Neural crest cell (in vitro differentiated cells): Measurements from ENCODE around the gene WDFY4. TPM values are rescaled to one million over a fixed set of nuclear protein-coding genes. Genes with fewer than 3 reads are reported as not detected.

Experiments
- DNase-seq: peaks from one replicate; pipeline ENCODE4 v3.0.0; 2021; ENCODE audit warnings: low read depth, mixed read lengths, low spot score
- H3K27ac Mint-ChIP-seq: one replicate; pipeline ENCODE4 v1.8.0; 2021; ENCODE audit warnings: mild to moderate bottlenecking, mixed read lengths; ENCODE audit not compliant: unreplicated experiment
- H3K27me3 Mint-ChIP-seq: 2 replicates; pipeline ENCODE4 v1.8.0; 2021; ENCODE audit warnings: low read depth, mild to moderate bottlenecking, mixed read lengths
- H3K36me3 Mint-ChIP-seq: 2 replicates; pipeline ENCODE4 v1.8.0; 2021; ENCODE audit warnings: low read depth, mild to moderate bottlenecking, mixed read lengths
- H3K4me1 Mint-ChIP-seq: 2 replicates; pipeline ENCODE4 v1.8.0; 2021; ENCODE audit warnings: mixed read lengths
- H3K4me3 Mint-ChIP-seq: one replicate; pipeline ENCODE4 v1.8.0; 2021; ENCODE audit warnings: mild to moderate bottlenecking, mixed read lengths
- H3K9me3 Mint-ChIP-seq: 2 replicates; pipeline ENCODE4 v1.8.0; 2021; ENCODE audit warnings: mixed read lengths
- total RNA-seq: library from RNA; stranded (reverse); gene quantifications from 2 replicates; pipeline ENCODE4 v1.2.1, GENCODE V29; 2021
- TF ChIP-seq, protein P1 (sequence below): fragments of 200-600 bp; sonication (generic); conservative IDR thresholded peaks from 2 replicates; pipeline ENCODE4 v1.5.0; 2021; ENCODE audit warnings: antibody characterized with exemption, mild to moderate bottlenecking

The WDFY4 gene
- total RNA-seq, 1 donor from 2014 or later = not detected

DNA sequence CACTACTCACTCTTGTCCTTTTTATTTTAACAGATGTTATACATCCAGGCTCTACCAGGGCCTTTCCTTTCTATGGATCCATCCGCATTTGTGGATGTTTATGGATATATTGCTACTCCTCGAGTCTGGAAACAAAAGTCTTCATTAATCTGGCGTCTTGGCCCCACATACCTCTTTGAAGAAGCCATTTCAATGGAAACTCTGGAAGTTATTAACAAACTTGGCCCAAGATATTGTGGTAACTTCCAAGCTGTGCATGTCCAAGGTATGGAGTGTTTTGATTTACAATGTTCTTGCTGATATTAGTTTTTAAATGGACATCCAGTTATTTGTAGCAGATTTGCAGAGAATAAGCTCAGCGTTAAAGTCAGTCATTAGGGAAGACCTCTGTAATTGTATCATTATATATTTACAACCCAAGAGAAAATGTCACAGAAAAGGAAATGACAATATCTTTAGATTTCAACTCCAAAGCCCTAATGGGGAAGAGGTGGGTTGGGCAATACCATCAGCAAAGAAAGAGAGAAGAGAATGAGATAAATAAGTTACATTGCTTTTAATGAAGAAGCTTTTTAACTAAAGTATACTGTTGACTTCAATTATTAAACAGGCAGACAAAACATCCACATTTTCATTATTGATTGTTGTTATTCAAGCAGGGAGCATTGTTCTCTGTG, 102.1 kb downstream of the WDFY4 start:
- Mint-ChIP-seq H3K4me3 (no peak overlapping the region), H3K9me3 (peaks cover 6% of the 10 kb centered on the region), H3K4me1 (no peaks in the 10 kb centered on the region), H3K27me3 (peaks cover 29% of the 10 kb centered on the region), H3K27ac (no peak overlapping the region), H3K36me3 (no peaks in the 10 kb centered on the region)
- TF ChIP-seq, protein P1, sequence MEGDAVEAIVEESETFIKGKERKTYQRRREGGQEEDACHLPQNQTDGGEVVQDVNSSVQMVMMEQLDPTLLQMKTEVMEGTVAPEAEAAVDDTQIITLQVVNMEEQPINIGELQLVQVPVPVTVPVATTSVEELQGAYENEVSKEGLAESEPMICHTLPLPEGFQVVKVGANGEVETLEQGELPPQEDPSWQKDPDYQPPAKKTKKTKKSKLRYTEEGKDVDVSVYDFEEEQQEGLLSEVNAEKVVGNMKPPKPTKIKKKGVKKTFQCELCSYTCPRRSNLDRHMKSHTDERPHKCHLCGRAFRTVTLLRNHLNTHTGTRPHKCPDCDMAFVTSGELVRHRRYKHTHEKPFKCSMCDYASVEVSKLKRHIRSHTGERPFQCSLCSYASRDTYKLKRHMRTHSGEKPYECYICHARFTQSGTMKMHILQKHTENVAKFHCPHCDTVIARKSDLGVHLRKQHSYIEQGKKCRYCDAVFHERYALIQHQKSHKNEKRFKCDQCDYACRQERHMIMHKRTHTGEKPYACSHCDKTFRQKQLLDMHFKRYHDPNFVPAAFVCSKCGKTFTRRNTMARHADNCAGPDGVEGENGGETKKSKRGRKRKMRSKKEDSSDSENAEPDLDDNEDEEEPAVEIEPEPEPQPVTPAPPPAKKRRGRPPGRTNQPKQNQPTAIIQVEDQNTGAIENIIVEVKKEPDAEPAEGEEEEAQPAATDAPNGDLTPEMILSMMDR = no peak
- DNase-seq = no peak

DNA sequence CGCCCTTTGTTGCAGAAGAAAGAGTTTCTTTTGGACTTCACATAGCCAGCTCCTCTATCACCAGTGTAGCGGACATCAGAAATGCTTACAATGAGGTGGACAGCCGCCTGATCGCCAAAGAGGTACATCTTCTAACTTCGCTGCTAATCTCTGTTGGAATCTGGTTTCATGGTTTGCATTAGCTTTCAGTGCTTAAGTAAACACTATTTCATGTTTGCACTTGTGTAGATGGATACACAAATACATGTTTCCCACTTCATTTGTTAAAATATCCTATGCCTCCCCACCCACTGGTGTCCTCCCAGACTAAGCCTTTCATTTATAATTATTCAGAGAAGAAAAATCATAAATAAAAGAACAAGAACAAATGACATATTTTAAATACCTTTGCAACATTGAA, 103.9 kb downstream of the WDFY4 start:
- peaks cover 6% of the 10 kb centered on the region for H3K9me3 Mint-ChIP-seq
- TF ChIP-seq, protein P1 = no peak
- no peaks in the 10 kb centered on the region for H3K4me1 Mint-ChIP-seq
- H3K27me3 Mint-ChIP-seq = peaks cover 25% of the 10 kb centered on the region
- DNase-seq = no peak
- H3K4me3 Mint-ChIP-seq = no peak overlapping the region
- no peaks in the 10 kb centered on the region for H3K36me3 Mint-ChIP-seq
- no peak overlapping the region for H3K27ac Mint-ChIP-seq

DNA sequence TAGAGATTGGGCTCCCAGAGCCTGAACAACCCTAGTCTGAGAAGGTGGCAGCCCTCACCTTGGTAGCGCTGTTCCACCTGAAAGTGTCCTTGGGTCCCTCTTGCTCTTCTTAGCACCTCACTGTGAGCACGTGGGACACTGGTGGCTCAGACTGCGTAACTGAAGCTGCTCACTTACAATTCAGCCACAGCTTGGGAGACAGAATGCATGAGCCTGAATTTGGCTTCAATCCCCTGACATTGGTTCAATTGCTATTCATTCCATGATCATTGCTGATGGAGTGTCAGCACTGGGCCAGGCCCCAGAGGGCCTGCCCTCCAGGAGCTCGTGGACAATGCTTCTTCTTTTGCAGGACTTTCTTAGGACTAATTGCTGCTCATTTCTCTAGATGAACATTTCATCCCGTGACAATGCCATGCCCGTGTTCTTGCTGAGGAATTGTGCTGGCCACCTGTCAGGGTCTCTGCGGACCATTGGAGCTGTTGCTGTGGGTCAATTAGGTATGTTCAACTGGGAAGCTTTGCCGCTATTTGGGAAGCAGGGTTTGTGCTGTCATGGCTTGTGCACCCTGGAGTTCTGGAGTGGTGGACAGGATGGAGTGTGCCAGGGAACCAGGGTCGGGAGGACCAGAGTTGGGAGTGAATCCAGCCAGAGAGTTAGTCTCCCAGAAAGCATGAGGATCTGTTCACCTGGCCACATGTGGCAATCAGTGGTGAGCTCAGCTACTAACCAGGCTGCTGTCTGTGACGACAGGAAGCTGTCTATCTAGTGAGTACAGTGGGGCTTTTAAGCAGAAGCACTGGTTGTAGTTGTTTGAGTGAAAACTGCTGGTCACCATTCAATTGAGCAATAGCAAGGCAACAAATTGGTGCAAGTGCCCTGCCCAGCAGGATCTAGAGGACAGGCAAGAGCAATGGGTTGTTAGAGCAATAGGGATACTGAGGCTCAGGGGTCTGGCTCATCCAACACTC, 105.1 kb downstream of the WDFY4 start:
- no peaks in the 10 kb centered on the region for H3K36me3 Mint-ChIP-seq
- peaks cover 24% of the 10 kb centered on the region for H3K27me3 Mint-ChIP-seq
- TF ChIP-seq, protein P1 = no peak
- DNase-seq = no peak
- peaks cover 6% of the 10 kb centered on the region for H3K9me3 Mint-ChIP-seq
- no peaks in the 10 kb centered on the region for H3K4me1 Mint-ChIP-seq
- H3K4me3 Mint-ChIP-seq = no peak overlapping the region
- no peak overlapping the region for H3K27ac Mint-ChIP-seq

DNA sequence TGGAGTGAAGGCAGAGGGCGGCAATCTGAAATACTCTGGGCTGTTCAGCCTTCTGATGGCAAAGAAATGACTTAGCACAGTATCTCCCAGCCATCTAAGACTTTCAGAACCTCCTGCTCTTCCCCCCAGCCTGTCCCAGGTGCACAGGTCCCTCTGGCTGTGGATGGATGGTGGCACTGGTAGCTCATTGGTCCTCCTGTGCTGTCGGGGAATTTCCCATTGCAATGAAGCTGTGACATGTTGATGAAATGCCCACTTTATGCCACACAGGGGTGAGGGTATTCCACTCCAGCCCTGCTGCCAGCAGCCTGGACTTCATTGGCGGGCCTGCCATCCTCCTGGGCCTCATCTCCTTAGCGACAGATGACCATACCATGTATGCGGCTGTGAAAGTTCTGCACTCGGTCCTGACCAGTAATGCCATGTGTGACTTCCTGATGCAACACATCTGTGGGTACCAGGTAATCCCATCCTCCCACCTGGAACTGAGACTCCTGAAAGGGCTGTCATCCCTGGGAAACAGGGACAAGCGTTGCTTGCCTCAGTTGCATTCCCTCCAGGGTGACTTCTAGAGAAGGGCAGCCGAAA, 105.9 kb downstream of the WDFY4 start:
- TF ChIP-seq, protein P1 = no peak
- H3K9me3 Mint-ChIP-seq = peaks cover 3% of the 10 kb centered on the region
- no peak overlapping the region for H3K27ac Mint-ChIP-seq

DNA sequence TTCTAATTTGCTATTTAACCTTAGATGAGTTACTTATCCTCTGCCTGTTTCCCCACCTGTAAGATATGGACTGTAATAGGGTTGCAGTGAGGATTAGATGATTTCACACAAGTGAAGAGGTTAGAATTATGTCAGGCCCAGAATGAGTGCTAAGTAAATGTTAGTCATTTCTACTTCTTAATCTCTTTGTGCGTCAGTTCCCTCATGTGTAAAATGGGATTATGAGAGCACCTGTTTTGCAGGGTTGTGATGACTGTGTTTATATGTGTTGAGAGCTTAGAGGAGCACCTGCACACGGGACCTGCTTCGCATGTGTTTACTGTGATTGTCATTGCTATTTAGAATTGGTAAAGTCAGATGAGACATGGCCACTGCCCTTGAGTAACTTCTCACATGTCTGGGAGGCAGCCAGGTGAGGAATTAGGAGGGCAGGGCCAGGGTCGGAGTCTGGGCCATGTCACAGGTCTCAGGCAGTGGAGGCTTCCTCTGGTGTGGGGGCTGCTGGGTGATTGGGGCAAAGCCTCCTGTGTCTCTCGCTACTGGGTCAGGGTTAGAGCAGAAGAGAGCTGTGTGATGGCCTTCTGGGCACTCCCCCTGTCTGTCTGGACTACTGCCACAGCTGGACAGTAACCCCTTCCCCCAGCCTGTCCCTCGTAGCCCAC, 106.7 kb downstream of the WDFY4 start:
- H3K4me3 Mint-ChIP-seq = no peak overlapping the region

More for the DNA sequence above, 105.9 kb downstream of the WDFY4 start:
- no peak for DNase-seq
- Mint-ChIP-seq H3K27me3 (peaks cover 24% of the 10 kb centered on the region), H3K36me3 (no peaks in the 10 kb centered on the region), H3K4me3 (no peak overlapping the region), H3K4me1 (no peaks in the 10 kb centered on the region)

More for the DNA sequence above, 106.7 kb downstream of the WDFY4 start:
- DNase-seq = no peak
- Mint-ChIP-seq H3K27me3 (peaks cover 24% of the 10 kb centered on the region), H3K27ac (no peak overlapping the region), H3K4me1 (no peaks in the 10 kb centered on the region), H3K36me3 (no peaks in the 10 kb centered on the region), H3K9me3 (no peaks in the 10 kb centered on the region)
- TF ChIP-seq, protein P1 = no peak
